Renal cortex interstitium (tissue), 15 donors: ENCODE measurements around the gene BBS2. TPM values are rescaled to one million over a fixed set of nuclear protein-coding genes. Genes with fewer than 3 reads are reported as not detected.

Experiments
- DNase-seq, 11 donors: peaks; one replicate each; pipeline ENCODE4 v3.0.0-alpha.2; 2013; ENCODE audit warnings: low read depth in 9 of 11, low spot score in 4 of 11; ENCODE audit errors: extremely low read depth in 1 of 11
- long read RNA-seq, 16 experiments: transcript quantifications; one replicate each; lab custom pipeline, GENCODE V29; 2026
- polyA plus RNA-seq, 3 donors: library from polyadenylated mRNA; unstranded; fragments of 120-200 nt; gene quantifications; one replicate each; pipeline ENCODE4 v1.2.1, GENCODE V29; 2013; ENCODE audit not compliant: insufficient read length in 3 of 3

BBS2 gene
- polyA plus RNA-seq, result 100 to 1,000 TPM in 1 of 3 donors, 10 to 100 TPM in 2; 68.1 to 116 (median 92.6) TPM
- long read RNA-seq, donor 1, transcript BBS2-201 (17 exons, 2,963 nt), result major isoform, 6 of 6 reads
- long read RNA-seq, donor 1, partial matches to known transcripts, result 0 of 6 reads
- long read RNA-seq, donor 1, other reads (novel, unspliced or antisense), result 0 of 6 reads
- long read RNA-seq, donor 2, transcript BBS2-201 (17 exons, 2,963 nt), result major isoform, 7 of 13 reads
- long read RNA-seq, donor 2, partial matches to known transcripts, result 0 of 13 reads
- long read RNA-seq, donor 2, other reads (novel, unspliced or antisense), result 6 of 13 reads
- long read RNA-seq, donor 3, transcript BBS2-201 (17 exons, 2,963 nt), result major isoform, 10 of 17 reads
- long read RNA-seq, donor 3, partial matches to known transcripts, result 6 of 17 reads
- long read RNA-seq, donor 3, other reads (novel, unspliced or antisense), result 0 of 17 reads
- long read RNA-seq, donor 4, transcript BBS2-201 (17 exons, 2,963 nt), result major isoform, 6 of 13 reads
- long read RNA-seq, donor 4, partial matches to known transcripts, result 7 of 13 reads
- long read RNA-seq, donor 4, other reads (novel, unspliced or antisense), result 0 of 13 reads
- long read RNA-seq, donor 5, result 0 reads
- long read RNA-seq, donor 6, partial matches to known transcripts, result 38 of 41 reads
- long read RNA-seq, donor 6, other reads (novel, unspliced or antisense), result 0 of 41 reads
- long read RNA-seq, donor 7, partial matches to known transcripts, result 0 of 3 reads
- long read RNA-seq, donor 7, other reads (novel, unspliced or antisense), result 0 of 3 reads
- long read RNA-seq, donor 8, result 0 reads
- long read RNA-seq, donor 9, partial matches to known transcripts, result 7 of 10 reads
- long read RNA-seq, donor 9, other reads (novel, unspliced or antisense), result 0 of 10 reads
- long read RNA-seq, donor 10, transcript BBS2-201 (17 exons, 2,963 nt), result major isoform, 12 of 26 reads
- long read RNA-seq, donor 10, partial matches to known transcripts, result 13 of 26 reads
- long read RNA-seq, donor 10, other reads (novel, unspliced or antisense), result 0 of 26 reads
- long read RNA-seq, donor 11, partial matches to known transcripts, result 5 of 9 reads
- long read RNA-seq, donor 11, other reads (novel, unspliced or antisense), result 0 of 9 reads
- long read RNA-seq, donor 12, partial matches to known transcripts, result 0 of 6 reads
- long read RNA-seq, donor 12, other reads (novel, unspliced or antisense), result 5 of 6 reads
- long read RNA-seq, donor 13, result 0 reads
- long read RNA-seq, donor 14, transcript BBS2-201 (17 exons, 2,963 nt), result major isoform, 6 of 11 reads
- long read RNA-seq, donor 14, partial matches to known transcripts, result 5 of 11 reads
- long read RNA-seq, donor 14, other reads (novel, unspliced or antisense), result 0 of 11 reads
- long read RNA-seq, donor 15, partial matches to known transcripts, result 0 of 1 reads
- long read RNA-seq, donor 15, other reads (novel, unspliced or antisense), result 0 of 1 reads
- long read RNA-seq, donor 16, transcript BBS2-201 (17 exons, 2,963 nt), result major isoform, 12 of 72 reads
- long read RNA-seq, donor 16, partial matches to known transcripts, result 55 of 72 reads
- long read RNA-seq, donor 16, other reads (novel, unspliced or antisense), result 5 of 72 reads

GRCh38 chr16:56519459-56520250, at the start of gene BBS2:
Gene BBS2 (minus strand): TSS chr16:56520024. CDS start chr16:56519862, 162 bp downstream.
- DNase-seq, result peak; percentile 64 to 88 (median 80)

GRCh38 chr16:56564793-56565477, 45.1 kb upstream of the BBS2 start, which contains the start of gene MT4:
Gene MT4 (plus strand): TSS chr16:56565073. CDS start chr16:56565129, 56 bp downstream.
- DNase-seq, result no peak

GRCh38 chr16:56561126-56561525, 41.3 kb upstream of the BBS2 start:
- DNase-seq, result no peak

GRCh38 chr16:56560447-56560846, 40.6 kb upstream of the BBS2 start:
- DNase-seq, result no peak

GRCh38 chr16:56559109-56559508, 39.3 kb upstream of the BBS2 start:
- no peak for DNase-seq

- no peak for DNase-seq
These were observed 38.4 kb upstream of the BBS2 start for GRCh38 chr16:56558024-56558747.

- no peak for DNase-seq
These were observed 34.6 kb upstream of the BBS2 start for GRCh38 chr16:56554441-56554840.

GRCh38 chr16:56551796-56552738, 32.2 kb upstream of the BBS2 start:
- DNase-seq, result peak in 5 of 11 donors; percentile 5 to 25 (median 23)

GRCh38 chr16:56549744-56550385, 30.0 kb upstream of the BBS2 start:
- no peak for DNase-seq

GRCh38 chr16:56549161-56549560, 29.3 kb upstream of the BBS2 start:
- DNase-seq, result no peak

- DNase-seq, result no peak
These were observed 28.2 kb upstream of the BBS2 start for GRCh38 chr16:56547949-56548567.

- peak in 2 of 11 donors; percentile 9 to 24 for DNase-seq
These were observed 27.5 kb upstream of the BBS2 start for GRCh38 chr16:56547120-56547948.

- DNase-seq, result no peak
These were observed 22.2 kb upstream of the BBS2 start for GRCh38 chr16:56542039-56542438.

GRCh38 chr16:56539656-56540055, 19.8 kb upstream of the BBS2 start:
- no peak for DNase-seq
